Activated naive CD8-positive, alpha-beta T cell treated with anti-CD3 and anti-CD28 coated beads, Interleukin-2, amount 50 U/mL, for 16 hours (primary cell): ENCODE measurements around the gene GPC5.
"Not testable (repeated sequence)": the region's sequence is repeated elsewhere in the genome, so short reads cannot be mapped to it uniquely, and the experiment has no call there.

Source experiments
- DNase-seq: peaks from one replicate; pipeline ENCODE4 v3.0.0-alpha.2; 2020; ENCODE audit warnings: low read depth, low spot score

GPC5 gene

DNA sequence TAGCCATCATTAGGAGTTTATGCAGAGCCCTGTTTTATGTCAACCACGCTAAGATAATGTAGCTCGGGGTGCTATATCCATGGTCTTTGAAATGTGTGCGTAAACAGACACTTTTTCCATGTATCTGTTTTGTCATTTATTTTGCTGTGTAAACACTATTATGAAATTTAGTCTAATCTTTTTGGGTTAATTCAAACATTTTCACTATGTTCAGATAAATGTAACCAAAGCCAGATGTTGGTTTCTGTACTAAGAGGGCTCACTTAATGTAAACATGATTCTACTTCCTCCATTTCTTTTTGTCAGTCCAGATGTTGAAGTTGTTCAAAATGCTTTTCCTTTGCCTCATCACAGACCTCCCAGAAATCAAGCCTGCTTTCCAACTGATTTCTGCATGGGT lies 1328.7 kb downstream of the GPC5 start:
- DNase-seq, result no peak

DNA sequence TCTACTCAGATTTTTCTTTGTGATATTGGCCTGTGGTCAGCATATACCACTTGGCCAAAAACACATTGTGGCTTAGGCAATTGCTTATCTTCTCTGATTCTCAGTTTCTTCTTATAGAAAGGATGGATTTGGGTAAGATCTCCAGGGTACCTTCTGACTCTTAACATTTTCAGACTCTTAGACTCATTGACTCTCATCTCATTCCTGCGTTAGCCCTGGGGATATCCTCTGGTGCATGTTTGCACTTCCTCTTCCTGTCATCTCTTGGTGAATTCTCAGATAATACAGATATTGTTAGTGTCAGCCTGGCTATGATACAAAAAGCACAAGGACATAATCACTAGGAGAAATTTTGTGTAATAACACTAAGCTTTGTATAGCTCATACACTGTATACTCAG lies 1335.6 kb downstream of the GPC5 start:
- DNase-seq, result no peak

DNA sequence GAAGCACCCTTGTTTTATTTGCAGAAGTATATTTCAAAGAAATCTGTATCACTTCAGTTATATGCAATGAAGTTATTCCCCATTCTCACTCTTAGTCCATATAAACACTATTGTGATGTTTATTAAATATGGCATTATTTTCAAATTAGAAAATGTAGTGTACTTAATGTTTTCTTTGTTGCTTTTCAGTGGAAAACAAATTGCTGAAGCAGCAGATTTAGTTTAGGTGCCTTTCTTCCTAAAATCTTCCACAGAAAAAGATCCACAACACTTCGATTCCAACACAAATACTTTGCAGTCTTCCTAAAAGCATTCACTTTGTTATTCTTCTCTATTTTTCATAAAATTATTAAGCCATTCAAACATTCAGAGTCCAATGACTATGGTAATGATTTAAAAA lies 1336.1 kb downstream of the GPC5 start:
- DNase-seq, result no peak

GRCh38 chr13:92735909-92736308 lies 1337.5 kb downstream of the GPC5 start:
- DNase-seq, result no peak

GRCh38 chr13:92739306-92739818 lies 1340.9 kb downstream of the GPC5 start:
- no peak for DNase-seq

GRCh38 chr13:92743992-92744391 lies 1345.6 kb downstream of the GPC5 start:
- no peak for DNase-seq

- no peak for DNase-seq
Measured at GRCh38 chr13:92745258-92745657, 1346.8 kb downstream of the GPC5 start.

DNA sequence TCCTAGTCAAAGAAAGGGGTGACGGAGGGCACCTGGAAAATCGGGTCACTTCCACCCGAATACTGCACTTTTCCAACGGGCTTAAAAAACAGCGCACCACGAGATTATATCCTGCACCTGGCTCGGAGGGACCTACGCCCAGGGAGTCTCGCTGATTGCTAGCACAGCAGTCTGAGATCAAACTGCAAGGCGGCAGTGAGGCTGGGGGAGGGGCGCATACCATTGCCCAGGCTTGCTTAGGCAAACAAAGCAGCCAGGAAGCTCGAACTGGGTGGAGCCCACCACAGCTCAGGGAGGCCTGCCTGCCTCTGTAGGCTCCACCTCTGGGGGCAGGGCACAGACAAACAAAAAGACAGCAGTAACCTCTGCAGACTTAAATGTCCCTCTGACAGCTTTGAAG lies 1354.3 kb downstream of the GPC5 start:
- DNase-seq, result not testable (repeated sequence)

DNA sequence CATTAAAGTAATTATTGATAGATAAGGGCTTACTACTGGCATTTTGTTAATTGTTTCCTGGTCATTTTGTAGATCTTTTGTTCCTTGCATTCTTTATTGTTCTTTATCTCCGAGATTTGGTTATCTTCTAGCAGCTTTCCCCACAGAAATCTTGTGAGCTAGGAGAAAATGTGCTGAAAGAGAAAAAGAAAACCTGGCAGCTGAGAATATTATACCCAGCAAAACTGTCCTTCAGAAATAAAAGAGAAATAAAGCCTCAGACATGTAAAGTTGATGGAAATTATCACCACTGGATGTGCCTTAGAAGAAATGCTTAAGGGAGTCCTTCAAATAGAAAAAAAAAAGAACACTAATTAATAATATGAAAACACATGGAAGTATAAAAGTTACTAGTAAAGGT lies 1363.3 kb downstream of the GPC5 start:
- no peak for DNase-seq

- no peak for DNase-seq
Measured at GRCh38 chr13:92767468-92767867, 1369.0 kb downstream of the GPC5 start.

- DNase-seq, result no peak
Measured at GRCh38 chr13:92768602-92769001, 1370.2 kb downstream of the GPC5 start.

DNA sequence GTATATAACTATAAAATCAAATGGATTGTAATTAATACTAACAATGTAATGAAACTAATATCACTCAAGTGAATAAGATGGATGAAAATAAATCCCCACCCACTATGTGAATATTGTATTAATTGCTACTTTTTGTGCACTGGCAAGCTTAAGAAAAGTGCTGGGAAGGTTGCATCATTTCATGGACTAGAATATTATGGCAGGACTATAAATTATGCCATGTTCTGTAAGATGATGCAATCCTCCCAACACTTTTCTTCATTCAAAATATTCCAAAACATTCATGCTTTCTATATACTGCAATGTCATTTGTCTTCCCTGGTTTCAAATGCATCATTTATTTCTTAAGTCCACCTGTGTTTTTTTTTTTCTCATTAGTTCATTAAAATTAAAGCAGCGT lies 1370.6 kb downstream of the GPC5 start:
- no peak for DNase-seq

- DNase-seq, result no peak
Measured at GRCh38 chr13:92775658-92776057, 1377.2 kb downstream of the GPC5 start.

GRCh38 chr13:92781965-92782690 lies 1383.7 kb downstream of the GPC5 start:
- no peak for DNase-seq

DNA sequence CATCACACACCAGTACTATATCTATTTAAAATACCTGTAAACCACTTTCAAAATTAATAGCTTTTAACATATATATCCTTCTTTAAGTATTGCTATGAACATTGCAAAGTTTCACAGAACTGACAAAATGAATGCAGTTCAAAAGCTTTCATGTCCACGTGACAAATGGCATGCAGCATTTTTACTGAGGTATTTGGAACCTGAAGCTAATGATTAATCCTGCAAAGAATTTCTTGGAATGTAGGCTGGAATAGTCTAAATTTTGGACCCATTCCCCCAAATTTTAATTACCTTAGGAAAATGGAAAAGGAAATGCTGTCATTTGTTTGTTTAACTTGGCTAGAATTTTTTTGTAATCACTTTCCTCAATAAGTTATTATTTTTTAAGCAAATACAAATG lies 1404.4 kb downstream of the GPC5 start:
- no peak for DNase-seq

DNA sequence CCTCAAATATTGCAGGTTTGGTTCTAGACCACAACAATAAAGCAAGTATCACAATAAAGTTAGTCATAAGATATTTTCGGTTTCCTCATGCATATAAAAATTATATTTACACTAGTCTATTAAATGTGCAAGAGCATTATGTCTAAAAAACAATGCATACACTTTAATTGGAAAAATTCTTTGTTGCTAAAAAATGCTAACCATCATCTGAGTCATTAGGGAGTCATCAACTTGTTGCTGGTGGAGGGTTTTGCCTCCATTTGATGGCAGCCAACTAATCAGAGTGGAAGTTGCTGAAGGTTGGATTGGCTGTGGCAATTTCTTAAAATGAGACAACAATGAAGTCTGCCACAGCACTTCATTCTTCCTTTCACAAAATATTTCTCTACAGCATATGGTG lies 1405.9 kb downstream of the GPC5 start:
- DNase-seq, result no peak

- no peak for DNase-seq
Measured at GRCh38 chr13:92804926-92805325, 1406.5 kb downstream of the GPC5 start.

DNA sequence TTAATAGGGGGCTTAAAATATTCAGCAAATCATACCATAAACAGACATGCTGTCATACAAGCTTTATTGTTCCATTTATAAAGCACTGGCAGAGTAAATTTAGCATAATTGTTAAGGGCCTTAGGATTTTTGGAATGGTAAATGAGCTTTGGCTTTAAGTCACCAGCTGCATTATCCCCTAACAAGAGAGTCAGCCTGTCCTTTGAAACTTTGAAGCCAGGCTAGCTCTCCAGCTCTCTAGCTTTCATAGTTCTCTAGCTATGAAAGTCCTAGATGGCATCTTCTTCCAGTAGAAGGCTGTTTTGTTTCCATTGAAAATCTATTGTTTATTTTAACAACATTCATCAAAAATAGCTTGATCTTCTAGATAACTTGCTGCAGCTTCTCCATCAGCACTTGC lies 1407.3 kb downstream of the GPC5 start:
- no peak for DNase-seq

DNA sequence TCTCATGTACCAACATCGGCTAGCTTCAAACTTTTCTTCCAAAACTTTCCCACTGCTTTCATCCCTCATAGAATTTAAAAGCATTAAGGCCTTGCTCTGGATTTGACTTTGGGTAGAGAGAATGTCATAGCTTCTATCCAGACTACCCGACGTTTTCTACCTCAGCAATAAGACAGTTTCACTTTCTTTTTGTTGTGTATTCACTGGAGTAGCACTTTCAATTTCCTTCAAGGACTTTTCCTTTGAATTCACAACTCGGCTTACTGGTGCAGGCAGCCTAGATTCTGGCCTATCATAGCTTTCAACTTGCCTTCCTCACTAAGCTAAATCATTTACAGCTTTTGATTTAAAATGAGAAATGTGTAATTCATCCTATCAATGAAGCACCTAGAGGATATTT lies 1407.8 kb downstream of the GPC5 start:
- DNase-seq, result no peak

GRCh38 chr13:92807353-92807752 lies 1408.9 kb downstream of the GPC5 start:
- DNase-seq, result no peak

DNA sequence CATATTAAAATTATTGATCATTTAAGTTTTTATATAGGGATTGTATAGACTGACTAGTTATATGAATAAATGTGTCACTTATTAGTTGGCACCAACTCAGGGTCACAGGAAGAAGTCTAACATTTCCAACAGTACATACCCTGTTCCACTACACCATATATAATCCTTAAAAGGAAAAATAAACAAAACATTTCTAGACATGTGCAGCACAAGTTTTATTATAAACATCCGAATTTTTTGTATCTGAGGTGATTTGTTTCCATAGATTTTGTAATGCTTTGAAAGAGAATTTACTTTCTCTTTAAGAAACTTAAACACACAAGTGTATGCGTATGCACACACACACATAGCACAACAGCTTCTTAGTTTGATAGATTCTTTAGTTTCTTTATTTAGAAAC lies 1409.5 kb downstream of the GPC5 start:
- no peak for DNase-seq

GRCh38 chr13:92821324-92821723 lies 1422.9 kb downstream of the GPC5 start:
- DNase-seq, result no peak

DNA sequence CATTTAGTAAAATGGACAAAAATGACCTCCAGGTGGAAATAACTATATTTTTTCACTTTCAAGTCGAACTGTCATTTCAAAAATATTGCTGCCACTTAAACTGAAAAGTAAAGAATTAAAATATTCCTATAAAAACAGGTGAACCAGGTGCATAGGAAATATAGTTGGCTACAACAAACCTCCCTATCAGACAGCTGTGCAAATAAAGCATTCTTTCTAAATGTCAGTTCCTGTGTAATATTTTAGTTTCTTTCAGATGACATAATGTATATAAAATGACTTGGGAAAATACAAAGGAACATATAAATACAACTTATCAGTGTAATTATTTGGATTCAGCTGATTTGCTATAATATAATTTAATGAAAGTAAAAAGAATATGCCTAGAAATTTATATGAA lies 1424.6 kb downstream of the GPC5 start:
- DNase-seq, result no peak
